NT2/D1 (cell line): ENCODE data around the gene CD22.

Experiments used
- SUZ12 ChIP-seq: IDR thresholded peaks from 2 replicates; pipeline ENCODE4 v1.6.1; 2011; ENCODE audit not compliant: insufficient read length, insufficient read depth; ENCODE audit errors: extremely low read depth
- YY1 ChIP-seq: IDR thresholded peaks from 2 replicates; pipeline ENCODE4 v1.6.1; 2011; ENCODE audit not compliant: insufficient read length, insufficient read depth
- ZNF274 ChIP-seq: IDR thresholded peaks from 2 replicates; pipeline ENCODE4 v1.6.1; 2011; ENCODE audit warnings: mild to moderate bottlenecking, low read depth, low read length

GRCh38 chr19:35321291-35321690, 7.7 kb upstream of the CD22 start:
- TF ChIP-seq SUZ12 (no peak), ZNF274 (no peak), YY1 (no peak)
